Thoracic aorta (tissue), 2 donors: ENCODE results near the gene SFMBT2. TPM values are rescaled to one million over a fixed set of nuclear protein-coding genes. Genes with fewer than 3 reads are reported as not detected.

Source experiments
- ATAC-seq: fragments of 150-250 bp; one replicate; pipeline ENCODE4 v1.8.0; 2017; ENCODE audit warnings: low read depth; ENCODE audit not compliant: insufficient number of reproducible peaks, low FRiP score
- DNase-seq: peaks from one replicate; pipeline ENCODE4 v3.0.0-alpha.2; 2020; ENCODE audit warnings: low spot score
- H3K27ac ChIP-seq, 2 donors: fragments of 200-600 bp; sonication (generic); 1 replicate in 1 of 2; 2 replicates in 1 of 2; pipeline ENCODE4 v1.5.1; 2016; ENCODE audit warnings: mild to moderate bottlenecking in 2 of 2, moderate library complexity in 2 of 2
- H3K27me3 ChIP-seq: fragments of 200-600 bp; sonication (generic); replicated peaks from 2 replicates; pipeline ENCODE4 v1.6.0; 2016; ENCODE audit warnings: mild to moderate bottlenecking; ENCODE audit not compliant: insufficient read depth
- H3K36me3 ChIP-seq: fragments of 200-600 bp; sonication (generic); one replicate; pipeline ENCODE4 v1.5.1; 2016
- H3K4me1 ChIP-seq, 2 donors: fragments of 200-600 bp; sonication (generic); 1 replicate in 1 of 2; 2 replicates in 1 of 2; pipeline versions ENCODE4 v1.5.1 to v1.6.0; 2016; ENCODE audit warnings: low read depth in 2 of 2, mild to moderate bottlenecking in 1 of 2; ENCODE audit not compliant: control insufficient read depth in 1 of 2
- H3K4me3 ChIP-seq: fragments of 200-600 bp; sonication (generic); 2 replicates; pipeline ENCODE4 v1.5.1; 2016; ENCODE audit warnings: mild to moderate bottlenecking
- H3K9me3 ChIP-seq: fragments of 200-600 bp; sonication (generic); 2 replicates; pipeline ENCODE4 v1.5.1; 2016
- CTCF ChIP-seq: fragments of 200-600 bp; sonication (generic); IDR thresholded peaks from one replicate; pipeline ENCODE4 v1.5.1; 2019; ENCODE audit warnings: antibody characterized with exemption
- total RNA-seq, 2 donors: library from RNA; depleted of rRNA; stranded (reverse); fragments of >200 nt; gene quantifications; one replicate each; pipeline versions ENCODE4 v1.1.0 to v1.2.3, GENCODE V29; 2016

Gene SFMBT2
- total RNA-seq, 2 donors from 2014 or later: 8.5 to 9.0 TPM

- Histone ChIP-seq H3K9me3 (no peaks in the 10 kb centered on the region), H3K27ac (no peak overlapping the region), H3K36me3 (no peaks in the 10 kb centered on the region), H3K4me3 (no peak overlapping the region), H3K4me1 (no peaks in the 10 kb centered on the region), H3K27me3 (no peaks in the 10 kb centered on the region)
- no peak for ATAC-seq
- no peak for TF ChIP-seq CTCF
- no peak for DNase-seq
Measured at GRCh38 chr10:7296076-7296475, 114.8 kb downstream of the SFMBT2 start.

DNA sequence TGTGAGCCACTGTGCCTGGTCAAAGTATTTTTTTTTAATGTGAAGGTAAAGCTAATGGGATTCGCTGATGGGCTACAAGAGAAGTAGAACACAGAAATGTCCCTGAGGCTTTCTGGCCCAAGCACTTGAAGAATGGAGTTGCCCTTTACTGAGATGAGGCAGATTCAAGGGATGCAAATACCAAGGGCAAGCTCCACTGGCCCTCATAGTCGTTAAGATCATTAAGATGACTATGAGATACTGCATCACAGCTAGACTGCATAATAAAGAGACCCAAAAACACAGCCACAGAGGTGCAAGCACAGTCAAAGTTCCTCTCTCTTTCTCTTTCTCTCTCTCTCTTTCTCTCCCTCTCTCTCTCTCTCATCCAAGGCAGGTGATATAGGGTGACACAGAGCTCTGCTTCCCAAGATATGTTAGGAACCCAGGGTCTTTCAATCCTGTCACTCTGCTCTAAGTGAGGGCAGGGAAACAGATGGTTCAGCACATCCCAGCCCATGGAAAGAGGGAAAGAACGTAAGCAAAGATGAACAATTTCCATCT is 117.4 kb downstream of the SFMBT2 start:
- H3K27me3 ChIP-seq: no peaks in the 10 kb centered on the region
- ATAC-seq: no peak
- H3K9me3 ChIP-seq: no peaks in the 10 kb centered on the region
- no peaks in the 10 kb centered on the region for H3K4me1 ChIP-seq
- H3K4me3 ChIP-seq: no peak overlapping the region
- H3K27ac ChIP-seq: no peak overlapping the region
- H3K36me3 ChIP-seq: no peaks in the 10 kb centered on the region
- no peak for TF ChIP-seq CTCF
- DNase-seq: no peak

GRCh38 chr10:7291487-7292270 is 119.2 kb downstream of the SFMBT2 start:
- H3K36me3 ChIP-seq: no peaks in the 10 kb centered on the region
- no peaks in the 10 kb centered on the region for H3K9me3 ChIP-seq
- no peak overlapping the region for H3K27ac ChIP-seq
- no peaks in the 10 kb centered on the region for H3K27me3 ChIP-seq
- ATAC-seq (no peak), DNase-seq (no peak)
- TF ChIP-seq CTCF: no peak
- H3K4me3 ChIP-seq: no peak overlapping the region
- no peaks in the 10 kb centered on the region for H3K4me1 ChIP-seq

GRCh38 chr10:7288060-7288690 is 122.7 kb downstream of the SFMBT2 start:
- no peaks in the 10 kb centered on the region for H3K9me3 ChIP-seq
- DNase-seq: no peak
- TF ChIP-seq CTCF: no peak
- no peak overlapping the region for H3K4me3 ChIP-seq
- no peak for ATAC-seq
- no peaks in the 10 kb centered on the region for H3K36me3 ChIP-seq
- H3K27ac ChIP-seq: no peak overlapping the region
- H3K4me1 ChIP-seq: no peaks in the 10 kb centered on the region
- no peaks in the 10 kb centered on the region for H3K27me3 ChIP-seq

GRCh38 chr10:7287377-7287776 is 123.5 kb downstream of the SFMBT2 start:
- no peaks in the 10 kb centered on the region for H3K4me1 ChIP-seq
- no peaks in the 10 kb centered on the region for H3K36me3 ChIP-seq
- H3K27me3 ChIP-seq: no peaks in the 10 kb centered on the region
- TF ChIP-seq CTCF: no peak
- no peak for DNase-seq
- H3K9me3 ChIP-seq: no peaks in the 10 kb centered on the region
- no peak for ATAC-seq
- H3K27ac ChIP-seq: no peak overlapping the region
- no peak overlapping the region for H3K4me3 ChIP-seq
